HepG2 (cell line): ENCODE results near the gene TXNRD3. TPM values are rescaled to one million over a fixed set of nuclear protein-coding genes. Genes with fewer than 3 reads are reported as not detected.

Experiments used
- ATAC-seq: fragments of 200-7000 bp; cut with Tn5 transposase; 3 replicates; pipeline ENCODE4 v1.9.1; 2020; ENCODE audit warnings: mild to moderate bottlenecking, moderate library complexity
- BruUV-seq: library from RNA; stranded (reverse); fragments of 400-500 nt; replicated peaks from 2 replicates; lab custom pipeline; 2021; lab: Mats Ljungman, UMichigan
- CTCF ChIA-PET: fragments of 300-600 bp; formaldehyde crosslinking; extraction: SDS; loops from one replicate; lab custom pipeline; 2021; ENCODE audit warnings: low total read pairs, inconsistent platforms, low intra/inter-chr PET ratio; lab: Yijun Ruan, JAX
- POLR2A ChIA-PET: fragments of 350-600 bp; sonication (Branson Sonifier 250); formaldehyde crosslinking; loops from one replicate; lab custom pipeline; 2020; ENCODE audit warnings: antibody characterized with exemption, inconsistent platforms; lab: Yijun Ruan, JAX
- DNase-seq: peaks from one replicate; pipeline ENCODE4 v3.0.0-alpha.2; 2015; ENCODE audit warnings: low spot score
- FAIRE-seq: peaks from 3 replicates; lab custom pipeline; 2011; peaks lifted over from hg19 to GRCh38; lab: Jason Lieb, UNC
- H2AFZ ChIP-seq: one replicate; pipeline ENCODE4 v1.6.1; 2011; ENCODE audit warnings: low read length, inconsistent platforms
- H3K27ac ChIP-seq: fragments of 300-600 bp; 3 replicates; pipeline ENCODE4 v1.8.0; 2011; ENCODE audit warnings: mixed run types, mild to moderate bottlenecking, mixed read lengths, low read length, inconsistent platforms; ENCODE audit not compliant: insufficient read depth; ENCODE audit errors: extremely low read length
- H3K27me3 ChIP-seq, 2 experiments: fragments of 200-600 bp in 1 of 2; 2 replicates in 1 of 2; 3 replicates in 1 of 2; pipeline versions ENCODE4 v1.6.0 to v1.8.0; 2011; ENCODE audit warnings: low read length in 2 of 2, mild to moderate bottlenecking in 2 of 2, moderate library complexity in 2 of 2, inconsistent platforms in 1 of 2; ENCODE audit not compliant: insufficient read depth in 2 of 2, control insufficient read depth in 1 of 2
- H3K36me3 ChIP-seq, 2 experiments: fragments of 200-600 bp in 1 of 2; replicated peaks in 1 of 2; 2 replicates in 1 of 2; 3 replicates in 1 of 2; pipeline versions ENCODE4 v1.5.1 to v1.8.0; 2011; ENCODE audit warnings: low read length in 2 of 2, inconsistent platforms in 1 of 2; ENCODE audit not compliant: insufficient read depth in 2 of 2, control insufficient read depth in 1 of 2
- H3K4me1 ChIP-seq: 2 replicates; pipeline ENCODE4 v1.5.1; 2012; ENCODE audit warnings: low read length, inconsistent platforms; ENCODE audit not compliant: insufficient read depth
- H3K4me2 ChIP-seq: 2 replicates; pipeline ENCODE4 v1.6.0; 2011; ENCODE audit warnings: low read depth, low read length, inconsistent platforms
- H3K4me3 ChIP-seq, 3 experiments: fragments of 200-600 bp in 1 of 3; sonication (generic), shearing (Covaris generic) in 1 of 3; replicated peaks in 1 of 3; 2 replicates each; pipeline ENCODE4 v1.5.1; 2011 to 2016; ENCODE audit warnings: low read length in 3 of 3, inconsistent platforms in 2 of 3, low read depth in 2 of 3, mild to moderate bottlenecking in 2 of 3, control low read depth in 1 of 3, mixed read lengths in 1 of 3; ENCODE audit not compliant: insufficient read depth in 1 of 3
- H3K79me2 ChIP-seq: one replicate; pipeline ENCODE4 v1.6.1; 2011; ENCODE audit warnings: low read length, inconsistent platforms; ENCODE audit not compliant: insufficient read depth
- H3K9ac ChIP-seq: 2 replicates; pipeline ENCODE4 v1.6.0; 2011; ENCODE audit warnings: mild to moderate bottlenecking, low read depth, low read length, inconsistent platforms; ENCODE audit not compliant: insufficient read depth
- H3K9me3 ChIP-seq: 2 replicates; pipeline ENCODE4 v1.5.1; 2012; ENCODE audit warnings: mild to moderate bottlenecking, low read length
- H4K20me1 ChIP-seq: 2 replicates; pipeline ENCODE4 v1.6.0; 2011; ENCODE audit warnings: inconsistent platforms, mild to moderate bottlenecking, low read length, moderate library complexity; ENCODE audit not compliant: insufficient read depth
- MAFF ChIP-seq: IDR thresholded peaks from 2 replicates; pipeline ENCODE4 v1.6.1; 2011; ENCODE audit warnings: low read depth, low read length, improper control_type of control experiment
- NR2F6 ChIP-seq, 2 experiments: IDR thresholded peaks; 2 replicates each; pipeline ENCODE4 v1.6.1; 2016; ENCODE audit warnings: antibody characterized with exemption in 1 of 2, mild to moderate bottlenecking in 1 of 2
- ZNF335 ChIP-seq: sonication (generic); formaldehyde crosslinking; IDR thresholded peaks from 2 replicates; pipeline ENCODE4 v1.4.0; 2020; ENCODE audit warnings: missing genetic modification reagents
- WGBS: methylation state at CpG from one replicate; pipeline ENCODE4 v1.1.6; 2017; ENCODE audit warnings: low lambda C conversion rate; 5-methylcytosine and 5-hydroxymethylcytosine counted together
- in situ Hi-C: cut with HindIII; loops from 2 replicates; pipeline ENCODE4 v1.10.0; 2017; ENCODE audit warnings: low pct_unique_long_range_greater_than_20kb; ENCODE audit not compliant: extremely low pct_ligation_motif_present
- intact Hi-C: fragments of 100-400 bp; cut with micrococcal nuclease; formaldehyde crosslinking; loops from one replicate; pipeline ENCODE4 v1.10.0; 2022; ENCODE audit not compliant: unreplicated experiment
- polyA plus RNA-seq, 8 experiments: library from polyadenylated mRNA; depleted of rRNA in 3 of 8; stranded (reverse) in 7 of 8; unstranded in 1 of 8; fragments of >200 nt; fragmentation: Illumina TruSeq in 4 of 8; extraction: Trizol in 4 of 8; gene quantifications; 2 replicates each; pipeline versions ENCODE4 v1.2.1 to v1.2.3, GENCODE V29; 2011 to 2016; ENCODE audit warnings: low read depth in 4 of 8, missing spikeins in 1 of 8, mixed read lengths in 1 of 8; ENCODE audit not compliant: insufficient read depth in 1 of 8
- total RNA-seq, 5 experiments: library from RNA; depleted of rRNA; stranded (reverse); fragments of >200 nt; fragmentation: Illumina TruSeq; extraction: Trizol; gene quantifications; 2 replicates each; pipeline ENCODE4 v1.2.3, GENCODE V29; 2016; ENCODE audit warnings: low read depth in 1 of 5
- TF ChIP-seq, protein P1 (sequence below): fragments of 450-650 bp; IDR thresholded peaks from 2 replicates; pipeline ENCODE4 v1.6.1; 2016
- TF ChIP-seq, protein P2 (sequence below): sonication (generic); formaldehyde crosslinking; IDR thresholded peaks from 2 replicates; pipeline ENCODE4 v1.5.1; 2020; ENCODE audit warnings: mild to moderate bottlenecking, missing genetic modification reagents, moderate library complexity
- TF ChIP-seq, protein P3 (sequence below): IDR thresholded peaks from 2 replicates; pipeline ENCODE4 v1.6.1; 2016; ENCODE audit warnings: missing biosample characterization, missing genetic modification reagents, low read depth
- TF ChIP-seq, protein P4 (sequence below): sonication (generic); formaldehyde crosslinking; IDR thresholded peaks from 2 replicates; pipeline ENCODE4 v1.9.0; 2021; ENCODE audit warnings: missing genetic modification reagents, mild to moderate bottlenecking, borderline replicate concordance

The TXNRD3 gene
- total and polyA plus RNA-seq, 2 of the 13 experiments (the other 11 are each of a cell fraction or from before 2014, with no cell fraction given), result 4.8 to 20.7 TPM

DNA sequence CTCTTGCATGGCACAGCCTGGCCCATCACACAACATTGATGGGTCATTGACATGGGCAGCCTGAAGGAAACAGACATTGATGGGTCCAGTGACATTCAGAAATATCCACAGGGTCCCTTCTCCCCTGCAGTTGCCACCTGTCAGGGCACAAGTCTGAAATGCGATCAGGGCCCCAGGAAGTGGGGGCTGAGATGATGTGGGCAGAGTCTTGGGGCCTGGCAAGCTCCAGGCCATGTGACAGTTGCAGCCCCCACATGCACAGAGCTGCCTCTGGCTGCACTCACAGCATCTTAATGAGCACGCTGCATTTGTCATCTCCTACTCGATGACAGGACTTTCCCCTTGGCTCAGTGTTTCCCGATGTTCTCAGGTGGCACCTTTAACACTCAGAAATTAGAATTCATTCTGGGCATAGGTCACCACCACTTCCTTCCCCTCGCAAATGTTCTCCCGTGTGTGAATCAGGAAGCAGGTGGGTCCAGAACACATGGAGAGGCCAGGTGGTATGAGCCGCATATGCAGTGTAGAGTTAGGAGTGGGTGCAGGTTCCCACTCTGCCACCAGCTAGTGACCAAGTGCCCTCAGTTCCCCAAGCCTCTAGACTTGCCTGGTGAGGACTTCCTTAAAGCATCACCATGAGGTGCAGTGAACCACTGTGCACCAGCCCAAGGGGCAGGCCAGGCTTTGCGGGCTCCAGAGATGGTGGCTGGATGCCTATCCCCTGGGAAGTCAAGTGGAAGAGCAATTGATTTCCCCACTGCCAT, 1.6 kb upstream of the TXNRD3 start:
- H3K4me2 ChIP-seq, result no peak overlapping the region
- no peak overlapping the region for H3K4me3 ChIP-seq
- no peak overlapping the region for H3K9ac ChIP-seq
- H3K4me1 ChIP-seq, result peaks cover 25% of the 10 kb centered on the region
- CTCF ChIA-PET, result no interaction called here
- 69% methylated on average over 7 of the region's 8 CpGs for WGBS
- FAIRE-seq (no peak), DNase-seq (no peak), ATAC-seq (no peak)
- in situ Hi-C loops (no loop called here), intact Hi-C loops (no loop called here)
- H3K79me2 ChIP-seq, result no peaks in the 10 kb centered on the region
- BruUV-seq, result no TSS peak
- POLR2A ChIA-PET, result no interaction called here
- H3K27ac ChIP-seq, result no peak overlapping the region
- peaks cover 7% of the 10 kb centered on the region; the same call in 1 of the 2 replicates for H3K9me3 ChIP-seq
- TF ChIP-seq, protein P1, sequence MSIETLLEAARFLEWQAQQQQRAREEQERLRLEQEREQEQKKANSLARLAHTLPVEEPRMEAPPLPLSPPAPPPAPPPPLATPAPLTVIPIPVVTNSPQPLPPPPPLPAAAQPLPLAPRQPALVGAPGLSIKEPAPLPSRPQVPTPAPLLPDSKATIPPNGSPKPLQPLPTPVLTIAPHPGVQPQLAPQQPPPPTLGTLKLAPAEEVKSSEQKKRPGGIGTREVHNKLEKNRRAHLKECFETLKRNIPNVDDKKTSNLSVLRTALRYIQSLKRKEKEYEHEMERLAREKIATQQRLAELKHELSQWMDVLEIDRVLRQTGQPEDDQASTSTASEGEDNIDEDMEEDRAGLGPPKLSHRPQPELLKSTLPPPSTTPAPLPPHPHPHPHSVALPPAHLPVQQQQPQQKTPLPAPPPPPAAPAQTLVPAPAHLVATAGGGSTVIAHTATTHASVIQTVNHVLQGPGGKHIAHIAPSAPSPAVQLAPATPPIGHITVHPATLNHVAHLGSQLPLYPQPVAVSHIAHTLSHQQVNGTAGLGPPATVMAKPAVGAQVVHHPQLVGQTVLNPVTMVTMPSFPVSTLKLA, result peak; percentile 21; the same call in 1 of the 2 replicates
- TF ChIP-seq MAFF, result no peak
- no peaks in the 10 kb centered on the region for H4K20me1 ChIP-seq
- peaks cover 0 to 15% of the 10 kb centered on the region in 2 experiments; a peak in 4 of 5 replicates for H3K27me3 ChIP-seq
- H3K36me3 ChIP-seq, result no peaks in the 10 kb centered on the region
- no peak overlapping the region for H2AFZ ChIP-seq

DNA sequence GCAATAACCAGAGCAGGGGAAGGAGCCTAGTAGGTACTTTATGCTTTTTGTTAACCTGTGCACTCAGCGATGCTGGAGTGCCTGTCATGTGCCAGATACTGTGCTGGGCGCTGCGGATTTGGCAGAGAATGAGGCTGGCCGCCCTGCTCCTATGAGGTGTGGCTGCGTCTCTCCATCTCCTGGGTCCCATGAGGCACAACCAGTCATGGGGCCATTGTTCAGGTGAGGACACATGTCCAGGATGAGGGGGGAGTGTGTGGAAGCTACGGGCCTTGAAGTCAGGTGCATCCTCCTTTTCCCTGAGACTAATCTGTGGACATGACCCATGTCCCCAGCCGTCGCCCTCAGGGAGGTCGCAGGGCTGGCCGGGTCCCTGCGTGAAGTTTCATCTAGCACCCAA, 963 bp upstream of the TXNRD3 start:
- no peak for FAIRE-seq
- TF ChIP-seq, protein P2, sequence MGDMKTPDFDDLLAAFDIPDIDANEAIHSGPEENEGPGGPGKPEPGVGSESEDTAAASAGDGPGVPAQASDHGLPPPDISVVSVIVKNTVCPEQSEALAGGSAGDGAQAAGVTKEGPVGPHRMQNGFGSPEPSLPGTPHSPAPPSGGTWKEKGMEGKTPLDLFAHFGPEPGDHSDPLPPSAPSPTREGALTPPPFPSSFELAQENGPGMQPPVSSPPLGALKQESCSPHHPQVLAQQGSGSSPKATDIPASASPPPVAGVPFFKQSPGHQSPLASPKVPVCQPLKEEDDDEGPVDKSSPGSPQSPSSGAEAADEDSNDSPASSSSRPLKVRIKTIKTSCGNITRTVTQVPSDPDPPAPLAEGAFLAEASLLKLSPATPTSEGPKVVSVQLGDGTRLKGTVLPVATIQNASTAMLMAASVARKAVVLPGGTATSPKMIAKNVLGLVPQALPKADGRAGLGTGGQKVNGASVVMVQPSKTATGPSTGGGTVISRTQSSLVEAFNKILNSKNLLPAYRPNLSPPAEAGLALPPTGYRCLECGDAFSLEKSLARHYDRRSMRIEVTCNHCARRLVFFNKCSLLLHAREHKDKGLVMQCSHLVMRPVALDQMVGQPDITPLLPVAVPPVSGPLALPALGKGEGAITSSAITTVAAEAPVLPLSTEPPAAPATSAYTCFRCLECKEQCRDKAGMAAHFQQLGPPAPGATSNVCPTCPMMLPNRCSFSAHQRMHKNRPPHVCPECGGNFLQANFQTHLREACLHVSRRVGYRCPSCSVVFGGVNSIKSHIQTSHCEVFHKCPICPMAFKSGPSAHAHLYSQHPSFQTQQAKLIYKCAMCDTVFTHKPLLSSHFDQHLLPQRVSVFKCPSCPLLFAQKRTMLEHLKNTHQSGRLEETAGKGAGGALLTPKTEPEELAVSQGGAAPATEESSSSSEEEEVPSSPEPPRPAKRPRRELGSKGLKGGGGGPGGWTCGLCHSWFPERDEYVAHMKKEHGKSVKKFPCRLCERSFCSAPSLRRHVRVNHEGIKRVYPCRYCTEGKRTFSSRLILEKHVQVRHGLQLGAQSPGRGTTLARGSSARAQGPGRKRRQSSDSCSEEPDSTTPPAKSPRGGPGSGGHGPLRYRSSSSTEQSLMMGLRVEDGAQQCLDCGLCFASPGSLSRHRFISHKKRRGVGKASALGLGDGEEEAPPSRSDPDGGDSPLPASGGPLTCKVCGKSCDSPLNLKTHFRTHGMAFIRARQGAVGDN (CRISPR knock-in tag), result no peak
- TF ChIP-seq ZNF335, result no peak
- TF ChIP-seq, protein P3, sequence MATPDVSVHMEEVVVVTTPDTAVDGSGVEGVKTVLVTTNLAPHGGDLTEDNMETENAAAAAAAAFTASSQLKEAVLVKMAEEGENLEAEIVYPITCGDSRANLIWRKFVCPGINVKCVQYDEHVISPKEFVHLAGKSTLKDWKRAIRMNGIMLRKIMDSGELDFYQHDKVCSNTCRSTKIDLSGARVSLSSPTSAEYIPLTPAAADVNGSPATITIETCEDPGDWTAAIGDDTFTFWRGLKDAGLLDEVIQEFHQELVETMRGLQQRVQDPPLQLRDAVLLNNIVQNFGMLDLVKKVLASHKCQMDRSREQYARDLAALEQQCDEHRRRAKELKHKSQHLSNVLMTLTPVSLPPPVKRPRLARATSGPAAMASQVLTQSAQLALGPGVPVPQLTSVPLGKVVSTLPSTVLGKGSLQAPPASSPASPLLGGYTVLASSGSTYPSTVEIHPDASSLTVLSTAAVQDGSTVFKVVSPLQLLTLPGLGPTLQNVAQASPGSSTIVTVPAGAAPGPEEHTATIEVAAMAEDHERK, result no peak
- TF ChIP-seq, protein P4, sequence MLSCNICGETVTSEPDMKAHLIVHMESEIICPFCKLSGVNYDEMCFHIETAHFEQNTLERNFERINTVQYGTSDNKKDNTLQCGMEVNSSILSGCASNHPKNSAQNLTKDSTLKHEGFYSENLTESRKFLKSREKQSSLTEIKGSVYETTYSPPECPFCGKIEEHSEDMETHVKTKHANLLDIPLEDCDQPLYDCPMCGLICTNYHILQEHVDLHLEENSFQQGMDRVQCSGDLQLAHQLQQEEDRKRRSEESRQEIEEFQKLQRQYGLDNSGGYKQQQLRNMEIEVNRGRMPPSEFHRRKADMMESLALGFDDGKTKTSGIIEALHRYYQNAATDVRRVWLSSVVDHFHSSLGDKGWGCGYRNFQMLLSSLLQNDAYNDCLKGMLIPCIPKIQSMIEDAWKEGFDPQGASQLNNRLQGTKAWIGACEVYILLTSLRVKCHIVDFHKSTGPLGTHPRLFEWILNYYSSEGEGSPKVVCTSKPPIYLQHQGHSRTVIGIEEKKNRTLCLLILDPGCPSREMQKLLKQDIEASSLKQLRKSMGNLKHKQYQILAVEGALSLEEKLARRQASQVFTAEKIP (CRISPR knock-in tag), result no peak
- TF ChIP-seq NR2F6 (IDR thresholded peaks at IDR 0.05), result no peak
- TF ChIP-seq NR2F6 (CRISPR knock-in tag; IDR thresholded peaks at IDR 0.05), result no peak

More for the DNA sequence above, 963 bp upstream of the TXNRD3 start:
- ChIA-PET POLR2A (no interaction called here), CTCF (no interaction called here)
- Histone ChIP-seq H3K4me3 (no peak overlapping the region), H4K20me1 (no peaks in the 10 kb centered on the region), H3K4me2 (no peak overlapping the region), H2AFZ (no peak overlapping the region), H3K27ac (no peak overlapping the region), H3K4me1 (peaks cover 25% of the 10 kb centered on the region), H3K79me2 (no peaks in the 10 kb centered on the region), H3K27me3 (peaks cover 0 to 9% of the 10 kb centered on the region in 2 experiments; a peak in 4 of 5 replicates), H3K36me3 (no peaks in the 10 kb centered on the region), H3K9ac (no peak overlapping the region), H3K9me3 (peaks cover 7% of the 10 kb centered on the region; the same call in 1 of the 2 replicates)
- BruUV-seq, result no TSS peak
- intact Hi-C loops (no loop called here), in situ Hi-C loops (no loop called here)
- ATAC-seq, result no peak
- WGBS, result 72% methylated on average over 6 of the region's 11 CpGs
- no peak for DNase-seq
